Esophagus squamous epithelium (tissue), 4 donors: Measurements from ENCODE around the gene HAUS1.

Experiments used
- CTCF ChIP-seq, 6 experiments: fragments of 450-650 bp in 4 of 6; fragments of 200-600 bp in 2 of 6; sonication (generic) in 2 of 6; IDR thresholded peaks; one replicate each; pipeline ENCODE4 v1.5.1; 2016 to 2019; ENCODE audit warnings: antibody characterized with exemption in 6 of 6, mild to moderate bottlenecking in 4 of 6, moderate library complexity in 4 of 6
- POLR2A ChIP-seq, 4 donors: fragments of 450-650 bp; IDR thresholded peaks; one replicate each; pipeline ENCODE4 v1.6.1; 2017; ENCODE audit warnings: antibody characterized with exemption in 4 of 4, mild to moderate bottlenecking in 4 of 4, moderate library complexity in 3 of 4

DNA sequence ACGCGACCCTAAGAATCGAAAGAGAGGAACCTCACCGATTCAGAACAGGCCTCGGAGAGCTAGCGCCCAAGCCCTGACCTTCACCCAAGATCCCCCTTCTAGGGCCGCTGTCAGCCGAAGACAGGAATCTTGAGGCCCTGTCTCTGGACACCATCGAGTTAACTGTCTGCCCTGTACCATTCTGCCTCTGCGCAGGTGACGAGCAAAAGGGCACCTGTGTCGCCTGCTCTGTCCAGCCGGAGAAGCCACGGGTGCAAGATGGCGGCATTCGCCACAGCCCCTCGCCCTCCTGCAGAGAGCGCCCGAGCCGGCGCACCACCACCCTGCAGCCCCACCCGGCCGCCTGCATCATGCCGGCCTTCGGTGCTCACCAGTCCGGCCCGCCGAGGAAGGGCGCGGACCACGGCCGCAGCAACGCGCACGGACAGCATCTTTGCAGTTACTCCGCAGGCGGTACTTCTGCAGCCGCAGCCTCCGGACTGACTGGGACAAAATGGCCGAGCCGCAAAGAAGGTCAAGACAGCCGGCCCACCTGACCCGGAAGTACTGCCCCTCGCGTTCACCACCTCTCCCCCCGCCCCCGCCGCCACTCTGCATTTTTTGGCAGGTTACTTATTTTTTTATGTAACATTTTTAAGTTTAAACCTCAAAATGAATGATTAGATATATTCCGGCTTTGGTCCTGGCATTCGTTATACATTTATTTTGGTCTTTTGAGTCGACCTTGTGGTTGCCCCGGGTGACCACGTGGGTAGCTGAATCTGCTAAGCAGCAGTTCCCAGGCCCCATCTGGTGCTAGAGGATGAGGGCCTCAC lies 6.2 kb upstream of the HAUS1 start, which contains the start of gene ATP5F1A:
- TF ChIP-seq CTCF (IDR thresholded peaks at IDR 0.05) (no peak), POLR2A (IDR thresholded peaks at IDR 0.05) (peak in 2 of 4 donors; percentile 61 to 87)
